Superior temporal gyrus (tissue), 1 donor: ENCODE measurements around the gene BRAT1.
"Not testable (repeated sequence)": the region's sequence is repeated elsewhere in the genome, so short reads cannot be mapped to it uniquely, and the experiment has no call there.

Experiments
- DNase-seq: peaks from one replicate; pipeline ENCODE4 v3.0.0-alpha.2; 2016; ENCODE audit errors: extremely low spot score

Gene BRAT1

DNA sequence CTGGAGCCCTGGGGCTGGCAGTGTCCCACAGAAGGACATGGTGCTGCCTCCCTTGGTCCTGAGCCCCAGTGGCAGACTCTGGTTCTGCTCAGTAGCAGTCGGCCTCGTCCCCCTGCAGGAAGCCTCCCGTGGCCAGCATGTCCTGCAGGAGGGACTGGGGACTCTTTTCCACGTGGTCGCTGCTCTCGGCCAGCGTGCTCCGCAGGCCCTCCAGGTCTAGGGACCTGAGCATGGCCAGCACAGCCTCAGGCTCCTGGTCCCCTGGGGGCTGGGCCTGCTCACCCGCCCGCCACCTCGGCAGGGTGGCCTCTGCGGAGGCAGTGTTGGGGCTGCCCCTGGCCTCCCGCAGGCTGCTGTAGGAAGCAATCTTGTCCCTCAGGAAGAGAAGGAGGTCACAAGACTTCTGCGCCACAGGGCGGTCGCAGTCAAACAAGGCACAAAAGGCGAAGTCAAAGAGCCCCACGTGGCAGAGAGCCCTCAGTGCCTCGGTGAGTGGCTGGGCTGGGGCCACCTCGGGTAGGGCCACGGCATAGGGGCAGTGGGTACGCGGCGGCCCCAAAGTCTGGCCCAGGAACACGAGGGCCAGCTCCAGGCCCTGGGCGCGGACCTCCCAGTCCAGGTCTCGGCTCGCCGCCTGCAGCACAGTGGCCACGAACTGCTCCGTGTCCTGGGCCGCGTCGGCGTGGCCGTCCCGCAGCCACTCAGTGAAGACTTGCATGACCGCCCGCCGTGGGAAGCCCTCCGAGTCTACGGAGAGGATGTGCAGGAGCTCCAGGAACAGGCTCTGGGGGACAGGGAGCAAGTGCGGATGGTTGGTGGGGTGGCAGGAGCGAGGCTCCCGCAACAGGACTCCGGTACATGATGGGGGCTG lies 17.1 kb downstream of the BRAT1 start:
- no peak for DNase-seq

DNA sequence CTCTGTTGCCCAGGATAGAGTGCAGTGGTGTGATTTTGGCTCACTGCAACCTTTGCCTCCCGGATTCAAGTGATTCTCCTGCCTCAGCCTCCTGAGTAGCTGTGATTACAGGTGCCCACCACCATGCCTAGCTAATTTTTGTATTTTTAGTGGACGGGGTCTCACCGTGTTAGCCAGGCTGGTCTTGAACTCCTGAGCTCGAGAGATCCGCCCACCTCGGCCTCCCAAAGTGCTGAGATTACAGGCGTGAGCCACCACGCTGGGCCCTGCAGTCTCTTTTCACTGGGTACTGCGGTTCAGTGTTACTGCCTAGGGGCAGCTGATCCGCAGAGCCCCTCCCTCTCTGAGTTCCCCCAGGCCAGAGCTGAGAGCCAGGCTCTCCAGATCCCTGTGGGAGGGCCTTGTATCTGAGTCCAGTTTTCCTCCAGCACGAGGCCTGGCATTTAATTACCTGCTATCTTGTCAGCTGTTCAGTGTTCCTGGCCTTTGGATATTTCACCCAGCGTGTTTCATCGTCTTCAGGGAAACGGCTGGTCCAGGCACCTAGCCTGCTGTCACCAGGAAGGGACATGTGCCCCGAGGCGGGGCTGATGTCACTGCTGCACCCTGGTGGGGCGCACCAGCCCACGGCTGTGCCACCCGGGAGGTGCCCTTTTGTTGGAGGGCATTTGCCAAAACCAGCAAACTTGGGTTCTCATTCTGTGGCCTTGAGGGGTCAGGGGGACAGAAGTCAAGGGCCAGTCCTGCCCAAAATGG lies 19.3 kb downstream of the BRAT1 start:
- DNase-seq, result not testable (repeated sequence)

DNA sequence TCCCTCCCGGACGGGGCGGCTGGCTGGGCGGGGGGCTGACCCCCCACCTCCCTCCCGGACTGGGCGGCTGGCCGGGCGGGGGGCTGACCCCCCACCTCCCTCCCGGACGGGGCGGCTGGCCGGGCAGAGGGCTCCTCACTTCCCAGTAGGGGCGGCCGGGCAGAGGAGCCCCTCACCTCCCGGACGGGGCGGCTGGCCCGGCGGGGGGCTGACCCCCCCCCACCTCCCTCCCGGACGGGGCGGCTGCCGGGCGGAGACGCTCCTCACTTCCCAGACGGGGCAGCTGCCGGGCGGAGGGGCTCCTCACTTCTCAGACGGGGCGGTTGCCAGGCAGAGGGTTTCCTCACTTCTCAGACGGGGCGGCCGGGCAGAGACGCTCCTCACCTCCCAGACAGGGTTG lies 21.1 kb downstream of the BRAT1 start:
- DNase-seq, result not testable (repeated sequence)

DNA sequence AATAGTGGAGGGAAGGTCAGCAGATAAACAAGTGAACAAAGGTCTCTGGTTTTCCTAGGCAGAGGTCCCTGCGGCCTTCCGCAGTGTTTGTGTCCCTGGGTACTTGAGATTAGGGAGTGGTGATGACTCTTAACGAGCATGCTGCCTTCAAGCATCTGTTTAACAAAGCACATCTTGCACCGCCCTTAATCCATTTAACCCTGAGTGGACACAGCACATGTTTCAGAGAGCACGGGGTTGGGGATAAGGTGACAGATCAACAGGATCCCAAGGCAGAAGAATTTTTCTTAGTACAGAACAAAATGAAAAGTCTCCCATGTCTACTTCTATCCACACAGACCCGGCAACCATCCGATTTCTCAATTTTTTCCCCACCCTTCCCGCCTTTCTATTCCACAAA lies 21.8 kb downstream of the BRAT1 start:
- not testable (repeated sequence) for DNase-seq

DNA sequence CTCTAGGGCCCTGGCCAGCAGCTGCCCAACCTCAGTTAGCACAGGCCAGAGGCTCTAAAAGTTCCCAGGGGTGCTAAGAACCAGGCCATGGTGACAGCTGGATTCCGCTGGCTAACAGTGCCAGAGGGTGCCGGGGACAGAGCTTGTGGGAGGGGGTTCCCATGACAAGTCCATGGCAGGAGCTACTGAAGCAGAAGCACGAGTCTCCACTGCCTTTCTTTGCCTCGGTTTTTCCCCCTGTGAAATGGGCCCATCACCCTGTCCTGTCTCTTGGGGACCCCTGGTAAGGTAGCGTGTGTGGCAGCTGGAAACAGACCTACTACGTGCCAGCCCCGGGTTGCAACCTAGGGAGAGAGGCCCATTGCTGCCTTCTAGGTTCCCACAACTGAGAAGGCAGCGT lies 22.5 kb downstream of the BRAT1 start:
- DNase-seq, result not testable (repeated sequence)

DNA sequence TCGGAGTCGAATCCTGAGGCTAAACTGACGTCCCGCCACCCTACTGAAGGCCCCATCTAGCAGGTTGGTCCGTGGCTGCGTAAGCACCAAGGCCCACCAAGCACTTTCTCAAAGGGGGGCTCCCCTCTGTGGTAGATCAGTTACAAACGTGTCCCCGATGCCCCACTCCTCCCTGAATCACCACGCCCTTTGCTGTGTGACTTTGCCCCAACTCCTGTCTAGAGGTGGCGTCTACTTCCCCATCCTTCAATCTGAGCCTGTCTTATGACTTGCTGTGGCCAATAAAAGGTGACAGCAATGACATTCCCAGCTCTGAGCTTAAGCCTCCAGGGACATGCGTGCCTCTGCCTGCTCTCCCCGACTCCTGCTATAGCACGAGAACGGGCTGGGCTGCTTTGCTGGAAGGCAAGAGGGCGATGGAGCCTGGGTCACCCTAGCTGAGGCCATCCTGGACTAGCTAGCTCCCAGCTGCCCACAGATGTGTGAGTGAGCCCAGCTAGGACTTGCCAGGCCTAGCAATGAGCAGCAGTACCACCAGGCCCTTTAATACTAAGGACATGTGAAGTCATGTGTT lies 23.0 kb downstream of the BRAT1 start:
- DNase-seq, result not testable (repeated sequence)

DNA sequence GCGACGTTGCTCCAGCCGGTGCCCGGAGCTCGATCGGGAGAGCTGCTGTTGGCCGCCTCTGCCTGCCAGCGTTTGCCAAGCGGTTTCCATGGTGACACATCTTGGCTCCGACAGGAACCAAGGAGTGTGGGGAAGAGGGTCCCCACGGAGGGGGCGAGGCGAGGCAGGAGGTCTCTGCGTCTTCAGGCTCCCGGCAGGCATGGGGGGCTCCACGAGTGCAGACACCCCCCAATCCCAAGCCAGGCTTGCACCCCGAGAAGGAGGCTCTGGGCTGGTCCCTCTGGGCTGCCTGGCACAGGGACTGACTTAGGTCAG lies 23.6 kb downstream of the BRAT1 start:
- DNase-seq, result not testable (repeated sequence)

DNA sequence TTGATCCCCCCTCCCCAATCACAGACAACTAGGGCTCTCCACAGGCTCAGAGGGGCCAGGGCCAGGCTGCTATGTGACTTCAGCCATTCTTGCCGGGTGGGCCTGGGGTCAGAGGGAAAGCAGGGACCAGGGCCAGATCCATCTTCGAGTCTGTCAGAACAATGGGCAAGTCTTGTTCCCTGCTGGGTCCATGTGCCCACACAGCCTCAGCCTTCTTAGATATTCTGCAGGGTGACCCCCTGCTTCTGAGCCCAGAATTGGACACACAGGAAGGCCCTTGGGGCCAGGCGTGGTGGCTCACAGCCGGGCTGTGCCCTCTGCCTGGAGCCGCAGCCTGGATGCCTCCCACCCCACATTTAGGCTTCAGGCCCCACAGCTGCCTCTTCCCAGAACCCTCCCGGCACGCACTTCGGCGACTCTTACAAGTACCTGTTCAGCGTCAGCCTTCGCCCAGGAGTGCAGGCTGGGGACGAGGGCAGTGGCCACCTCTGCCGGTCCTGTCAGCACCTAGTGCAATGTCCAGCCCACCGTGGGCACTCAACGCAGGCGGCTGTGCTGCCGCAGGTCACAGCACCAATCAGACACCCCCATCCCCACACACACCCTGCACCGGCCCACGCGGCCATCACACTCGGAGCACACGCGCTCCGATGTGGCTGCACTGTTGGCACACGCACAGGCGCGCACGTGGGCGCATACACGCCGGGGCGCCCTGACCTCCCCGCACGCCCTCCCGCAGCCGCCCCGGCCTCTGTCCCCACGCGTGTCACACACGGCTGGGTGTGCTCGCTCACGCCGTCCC lies 24.1 kb downstream of the BRAT1 start:
- not testable (repeated sequence) for DNase-seq

DNA sequence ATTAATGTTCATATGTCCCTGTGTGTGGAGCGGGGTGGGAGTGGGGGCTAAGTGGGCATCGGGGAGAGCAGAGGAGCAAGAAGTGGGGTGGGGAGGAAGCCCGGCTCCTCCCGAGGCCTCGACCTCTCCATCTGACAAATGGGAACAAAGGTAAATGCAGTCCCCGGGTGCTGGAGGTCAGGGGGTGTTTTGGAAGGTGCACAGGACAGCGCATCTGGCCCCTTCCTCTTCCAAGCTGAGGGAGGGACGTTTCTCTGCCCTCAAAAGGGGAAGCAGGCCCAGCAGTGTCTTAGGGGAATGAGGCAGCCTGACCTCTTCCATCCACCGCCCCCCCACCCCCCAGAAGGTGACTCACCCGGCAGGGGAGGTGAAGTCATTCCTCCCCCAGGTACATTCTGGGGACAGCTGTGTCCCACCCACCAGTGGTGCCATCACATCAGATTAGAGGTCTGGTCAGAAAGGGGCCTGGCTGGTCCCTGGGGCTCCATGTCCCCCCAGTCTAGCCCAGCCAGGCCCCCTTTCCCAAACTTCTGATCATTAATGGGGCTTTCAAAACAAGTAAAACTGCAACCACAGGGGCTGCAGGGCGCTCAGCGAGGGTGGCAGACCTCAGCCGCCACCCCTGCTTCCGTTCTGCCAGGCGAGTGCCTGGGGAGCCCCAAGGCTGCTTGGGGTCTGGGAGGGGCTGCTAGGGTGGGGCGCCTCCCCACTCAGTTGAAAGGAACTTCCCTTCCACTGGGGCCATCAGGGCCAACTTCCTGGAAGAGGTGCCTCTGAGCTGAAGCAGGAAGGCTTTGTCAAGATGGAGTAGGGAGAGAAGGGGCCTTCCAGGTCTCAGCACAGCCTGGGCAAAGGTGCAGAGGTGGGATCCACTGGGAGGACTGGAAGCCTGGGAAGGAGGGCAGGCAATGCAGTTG lies 25.0 kb downstream of the BRAT1 start:
- no peak for DNase-seq

DNA sequence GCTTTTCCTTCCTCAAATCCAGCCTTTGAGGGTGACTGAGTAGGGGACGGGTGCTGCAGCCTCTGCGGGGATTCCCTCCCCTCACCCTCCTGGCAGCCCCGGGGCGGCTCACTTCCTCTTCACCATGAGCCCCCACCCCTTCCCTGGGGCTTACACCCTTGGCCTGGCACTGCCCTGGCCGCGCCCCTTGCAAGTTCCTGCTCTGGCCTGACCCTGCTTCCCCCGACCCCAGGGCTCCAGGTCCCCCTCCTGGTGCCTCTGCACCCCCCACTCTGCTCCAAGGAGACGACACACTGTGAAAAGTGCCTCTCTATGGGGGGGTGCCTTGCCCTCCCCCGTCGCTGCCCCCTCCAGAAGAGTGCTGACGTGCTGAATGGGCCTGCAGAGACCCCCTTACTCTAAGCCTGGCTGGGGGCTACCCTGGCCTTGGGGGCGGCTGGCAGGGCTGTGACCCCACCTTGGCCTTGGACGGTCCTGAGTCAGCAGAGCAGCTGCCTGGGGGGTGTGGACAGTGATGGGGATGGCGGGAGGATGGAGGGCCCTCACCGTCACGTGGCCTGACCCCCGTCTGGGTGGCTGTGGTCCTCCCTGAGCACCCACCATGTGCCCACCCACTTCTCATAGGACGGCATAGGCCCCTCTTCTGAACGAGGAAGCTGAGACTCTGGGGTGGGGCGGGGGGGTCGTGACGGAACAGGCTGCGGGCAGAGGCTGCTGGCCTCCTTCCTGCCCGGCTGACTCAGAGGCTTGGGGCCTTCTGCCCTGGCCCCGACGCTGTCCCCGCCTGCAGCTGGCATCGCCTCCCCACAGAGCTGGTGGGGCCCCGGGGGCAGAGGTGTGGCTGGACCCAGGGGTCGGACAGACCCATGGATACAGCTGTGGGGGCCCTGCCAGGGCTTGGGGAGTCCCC lies 25.9 kb downstream of the BRAT1 start:
- no peak for DNase-seq

DNA sequence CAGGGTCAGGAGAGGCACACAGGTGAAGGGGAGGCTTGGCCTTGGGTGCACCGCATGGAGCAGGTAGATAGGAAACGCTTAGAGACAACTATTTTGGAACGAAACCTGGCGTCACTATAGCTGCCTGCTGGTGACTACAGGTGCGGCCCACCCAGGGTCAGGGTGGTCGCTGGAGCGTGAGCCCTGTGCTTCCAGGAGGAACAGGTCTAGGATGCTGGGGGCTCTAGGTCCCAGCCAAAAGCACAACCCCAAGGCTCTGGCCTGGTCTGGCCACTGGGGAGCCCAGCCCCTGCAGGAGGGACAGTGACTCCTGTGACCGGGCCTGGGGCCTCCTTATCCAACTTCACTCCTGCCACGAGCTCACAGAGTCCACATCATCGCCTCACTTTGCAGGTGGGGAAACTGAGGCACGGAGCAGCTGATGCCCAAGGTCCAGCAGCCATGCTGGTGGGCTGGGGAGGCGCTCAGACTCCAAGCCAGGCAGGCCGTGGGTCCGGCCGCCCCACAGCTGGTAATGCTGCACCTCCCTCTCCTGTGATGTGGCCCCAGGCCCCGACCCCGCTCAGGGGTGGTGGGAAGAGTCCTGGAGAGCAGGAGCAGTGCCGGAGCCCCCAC lies 26.7 kb downstream of the BRAT1 start:
- DNase-seq, result no peak

DNA sequence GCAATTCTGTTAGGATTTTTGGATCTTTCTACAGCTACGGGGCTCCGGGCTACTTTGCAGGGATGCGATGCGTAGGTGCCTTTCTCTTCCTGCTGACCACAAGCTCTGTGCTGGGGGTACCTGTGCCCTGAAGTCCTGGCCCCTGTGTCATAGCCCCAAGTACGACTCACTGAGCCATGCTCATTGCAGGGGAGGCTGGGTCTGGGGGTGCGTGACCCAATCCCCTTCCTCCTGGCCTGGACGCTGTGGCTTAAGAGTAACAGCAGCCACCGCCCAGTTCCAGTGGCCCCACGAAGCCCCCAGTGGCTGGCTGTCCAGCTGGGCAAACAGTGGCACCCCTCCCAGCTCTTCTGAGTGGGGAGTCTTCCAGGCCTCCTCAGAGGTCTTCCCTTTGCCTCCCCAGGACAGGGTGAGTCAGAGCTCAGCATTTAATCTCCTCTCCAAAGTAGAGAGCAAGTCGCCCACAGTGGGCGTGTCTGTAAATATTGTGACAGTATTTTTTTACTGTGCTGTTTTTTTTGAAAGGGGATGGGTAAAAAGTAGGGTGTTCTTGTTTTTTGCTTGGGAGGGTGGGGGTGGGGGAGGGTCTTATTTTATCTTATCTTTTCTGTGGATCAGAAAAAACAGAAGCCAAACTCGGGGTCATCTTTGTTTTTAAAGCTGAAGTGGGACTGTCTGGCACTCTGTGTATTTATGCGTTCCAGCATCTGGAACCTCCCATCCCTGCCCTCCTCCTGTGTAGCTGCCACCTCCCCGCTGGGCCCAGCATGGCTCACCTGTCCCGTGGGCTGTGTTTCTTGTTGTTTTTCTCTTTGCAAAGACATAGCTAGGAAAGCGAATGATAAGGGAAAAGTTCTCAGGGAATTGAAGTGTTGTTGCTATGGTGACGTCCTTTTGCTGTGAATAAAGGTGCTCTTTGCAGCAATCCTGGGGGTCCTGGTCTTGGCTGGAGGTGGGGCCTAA lies 27.5 kb downstream of the BRAT1 start:
- DNase-seq, result no peak

DNA sequence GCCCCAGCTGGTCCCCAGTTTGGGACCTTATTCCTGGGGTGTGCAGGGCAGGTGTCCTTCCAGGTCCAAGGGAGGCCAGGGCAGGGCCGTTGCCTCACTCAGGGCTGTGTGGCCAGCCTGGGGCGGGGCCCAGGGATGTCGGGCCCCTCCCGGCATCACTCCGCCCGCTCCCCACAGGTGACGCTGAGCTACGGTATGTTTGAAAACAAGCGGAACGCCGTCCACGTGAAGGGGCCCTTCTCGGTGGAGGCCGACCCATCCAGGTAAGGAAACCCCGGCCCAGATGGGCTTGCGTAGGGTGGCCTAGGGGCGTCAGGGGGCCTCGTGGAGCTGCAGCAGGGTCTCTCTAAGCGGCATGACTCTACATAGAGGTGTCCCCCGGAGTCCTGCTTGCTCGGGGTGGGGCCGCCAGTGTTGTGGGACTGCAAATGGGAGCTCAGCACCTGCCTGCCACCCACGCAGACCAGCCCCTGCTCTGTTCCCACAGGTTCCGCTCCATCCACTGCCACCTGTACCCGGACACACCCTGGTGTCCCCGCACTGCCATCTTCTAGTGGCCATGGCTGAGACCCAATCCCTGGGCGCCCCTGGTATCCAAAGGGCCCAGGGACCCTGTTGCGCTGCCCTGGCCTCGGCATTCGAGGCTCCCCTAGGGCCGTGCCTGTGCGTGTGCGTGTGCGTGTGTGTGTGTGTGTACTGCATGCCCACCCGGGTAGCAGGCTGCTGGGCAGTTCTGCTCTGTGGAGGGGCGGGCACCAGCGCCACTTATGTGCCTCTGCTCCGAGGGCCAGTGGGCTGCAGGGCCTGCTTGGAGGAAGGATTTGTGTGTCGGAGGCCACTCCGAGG lies 28.4 kb downstream of the BRAT1 start:
- no peak for DNase-seq

DNA sequence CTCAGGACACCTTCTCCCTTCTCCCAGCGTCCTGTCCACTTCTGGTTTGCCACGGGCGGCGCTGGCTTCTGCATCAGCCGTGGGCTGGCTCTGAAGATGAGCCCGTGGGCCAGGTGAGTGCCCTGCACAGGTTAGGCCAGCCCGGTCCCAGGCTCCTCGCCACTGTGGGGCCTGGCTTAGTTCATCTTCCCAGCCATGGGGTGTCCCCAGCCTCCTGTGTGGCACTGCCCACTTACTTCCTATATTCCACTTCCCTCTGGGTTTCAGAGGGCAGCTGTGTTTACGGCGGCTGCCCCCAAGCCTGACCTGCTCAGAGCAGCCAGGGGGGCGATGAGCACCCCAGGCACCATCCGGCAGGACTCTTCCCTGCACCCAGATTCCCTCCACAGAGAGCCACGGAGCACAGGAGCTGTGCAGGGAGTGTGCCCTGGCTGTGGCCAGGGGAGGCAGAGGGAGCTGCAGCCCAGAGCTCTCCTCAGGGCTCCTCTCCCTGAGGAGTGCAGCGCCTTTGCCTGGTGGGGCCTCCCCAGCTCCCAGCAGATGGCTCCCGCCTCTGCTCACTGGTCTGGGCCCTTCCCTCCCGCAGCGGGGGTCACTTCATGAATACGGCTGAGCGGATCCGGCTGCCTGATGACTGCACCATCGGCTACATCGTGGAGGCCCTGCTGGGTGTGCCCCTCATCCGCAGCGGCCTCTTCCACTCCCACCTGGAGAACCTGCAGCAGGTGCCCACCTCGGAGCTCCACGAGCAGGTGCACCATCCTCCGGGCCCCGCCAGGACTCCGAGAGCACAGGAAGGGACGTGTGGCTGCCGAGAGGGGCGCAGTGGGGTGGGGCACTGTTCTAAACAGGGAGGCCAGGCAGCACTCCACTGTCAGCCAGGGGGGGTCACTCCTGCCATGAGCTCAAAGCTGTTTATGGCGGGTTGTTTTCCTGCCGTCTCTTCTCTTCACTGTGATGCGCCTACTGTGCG lies 29.4 kb downstream of the BRAT1 start:
- no peak for DNase-seq

DNA sequence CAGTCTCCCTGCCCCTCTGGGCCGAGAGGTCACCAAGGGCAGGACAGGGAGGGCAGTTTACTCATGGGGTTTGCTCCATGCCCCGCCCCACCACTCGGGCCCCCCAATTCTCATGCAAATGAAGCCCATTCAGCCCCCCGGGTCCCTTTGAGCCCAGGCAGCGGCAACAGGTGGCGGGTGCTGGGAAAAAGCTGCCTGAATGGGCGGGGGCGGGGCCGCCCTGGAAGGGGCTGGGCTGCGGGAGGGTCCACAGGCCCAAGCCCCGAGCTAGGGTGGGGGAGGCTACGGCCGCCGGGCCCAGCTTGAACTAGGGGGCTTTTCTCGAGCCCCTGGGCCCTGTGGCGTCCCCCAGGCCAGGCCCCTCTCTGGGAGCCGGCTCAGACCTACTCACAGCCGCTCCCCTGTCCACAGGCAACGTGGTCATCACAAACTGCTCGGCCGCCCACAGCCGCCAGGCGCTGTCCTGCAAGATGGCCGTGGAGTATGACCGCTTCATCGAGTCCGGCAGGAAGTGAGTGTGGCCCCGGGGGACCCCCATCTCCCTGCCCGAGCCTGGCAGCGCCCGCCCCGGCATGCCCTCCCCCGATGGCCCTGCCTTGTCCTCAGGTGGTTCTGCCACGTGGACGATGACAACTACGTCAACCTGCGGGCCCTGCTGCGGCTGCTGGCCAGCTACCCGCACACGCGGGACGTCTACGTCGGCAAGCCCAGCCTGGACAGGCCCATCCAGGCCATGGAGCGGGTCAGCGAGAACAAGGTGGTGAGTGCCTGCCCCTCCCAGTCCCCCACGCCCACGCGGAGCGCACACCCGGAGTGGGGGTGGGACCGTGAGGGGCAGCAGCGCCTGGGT lies 30.3 kb downstream of the BRAT1 start:
- no peak for DNase-seq
